Activated naive CD8-positive, alpha-beta T cell treated with anti-CD3 and anti-CD28 coated beads, Interleukin-2, amount 50 U/mL, for 16 hours (primary cell): Measurements from ENCODE around the gene ACTN4.
A peak's percentile ranks its signal among the peaks of the same experiment; 100 is the strongest.
"Not testable (repeated sequence)": the region's sequence is repeated elsewhere in the genome, so short reads cannot be mapped to it uniquely, and the experiment has no call there.

Experiments
- DNase-seq: peaks from one replicate; pipeline ENCODE4 v3.0.0-alpha.2; 2020; ENCODE audit warnings: low read depth, low spot score

ACTN4 gene

DNA sequence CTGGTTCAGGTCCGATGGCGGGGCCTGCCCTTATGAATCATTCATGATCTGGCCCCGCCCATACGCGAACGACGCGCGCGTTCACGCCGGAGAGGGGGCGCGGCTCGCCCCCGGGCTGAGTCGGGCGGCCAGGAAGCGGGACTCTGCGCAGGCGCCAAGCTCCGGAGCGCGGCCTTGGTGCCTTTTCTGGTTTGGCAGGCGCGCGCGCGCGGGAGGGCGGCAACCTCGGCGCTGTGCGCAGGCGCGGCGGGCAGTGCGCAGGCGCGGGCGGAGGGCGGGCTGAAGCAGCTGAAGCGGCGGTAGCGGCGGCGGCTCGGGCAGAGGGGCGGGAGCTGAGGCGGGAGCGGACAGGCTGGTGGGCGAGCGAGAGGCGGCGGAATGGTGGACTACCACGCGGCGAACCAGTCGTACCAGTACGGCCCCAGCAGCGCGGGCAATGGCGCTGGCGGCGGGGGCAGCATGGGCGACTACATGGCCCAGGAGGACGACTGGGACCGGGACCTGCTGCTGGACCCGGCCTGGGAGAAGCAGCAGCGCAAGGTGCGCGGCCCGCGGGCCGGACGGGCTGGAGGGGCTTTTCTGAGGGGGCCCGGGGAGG is at the start of gene ACTN4:
Gene ACTN4 (plus strand): TSS at position 282 of the 598 bp plus-strand sequence. CDS start 97 bp downstream, at position 379.
- peak; percentile 99 for DNase-seq

GRCh38 chr19:38599722-38600121 is 47.7 kb upstream of the ACTN4 start:
- DNase-seq: no peak

GRCh38 chr19:38602856-38603255 is 44.6 kb upstream of the ACTN4 start:
- not testable (repeated sequence) for DNase-seq

- DNase-seq: no peak
Observed at GRCh38 chr19:38606131-38606530, 41.3 kb upstream of the ACTN4 start.

DNA sequence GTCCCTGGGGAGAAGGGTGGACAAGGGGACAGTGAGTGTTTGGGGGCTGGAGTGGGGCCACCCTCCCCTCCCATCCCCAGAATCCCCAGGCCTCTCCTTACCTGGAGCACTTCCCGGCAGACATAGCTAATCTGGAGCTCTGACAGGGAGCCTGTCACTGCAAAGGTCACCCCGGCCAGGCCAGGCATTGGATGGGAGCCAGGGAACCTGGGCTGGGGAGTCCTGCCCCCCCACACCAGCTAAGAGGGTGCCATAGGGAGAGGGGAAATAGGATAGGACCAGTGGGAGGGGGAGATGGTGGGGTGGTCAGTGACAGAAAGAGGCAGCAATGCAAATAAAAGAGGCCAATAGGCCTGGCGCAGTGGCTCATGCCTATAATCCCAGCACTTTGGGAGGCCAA is 33.2 kb upstream of the ACTN4 start:
- DNase-seq: no peak

GRCh38 chr19:38615007-38615581 is 32.4 kb upstream of the ACTN4 start:
- no peak for DNase-seq

DNA sequence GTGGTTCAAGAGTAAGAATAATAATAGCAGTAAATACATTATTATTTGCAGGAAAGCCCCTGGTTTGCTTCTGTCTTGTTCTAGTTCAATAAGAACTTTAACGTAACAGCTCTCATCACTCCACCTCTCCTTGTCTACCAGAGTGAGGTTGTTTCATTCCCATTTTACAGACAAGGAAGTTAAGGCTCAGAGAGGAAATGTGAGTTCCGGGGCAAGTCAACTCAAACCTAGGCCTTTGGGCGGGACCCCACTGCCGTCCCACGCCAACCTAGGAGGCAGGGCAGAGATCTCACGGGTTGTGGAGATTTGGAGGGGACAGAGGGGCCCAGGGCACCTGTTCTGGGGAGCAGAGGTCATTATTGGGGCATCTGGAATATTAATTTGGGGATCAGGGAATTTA is 31.2 kb upstream of the ACTN4 start:
- no peak for DNase-seq

DNA sequence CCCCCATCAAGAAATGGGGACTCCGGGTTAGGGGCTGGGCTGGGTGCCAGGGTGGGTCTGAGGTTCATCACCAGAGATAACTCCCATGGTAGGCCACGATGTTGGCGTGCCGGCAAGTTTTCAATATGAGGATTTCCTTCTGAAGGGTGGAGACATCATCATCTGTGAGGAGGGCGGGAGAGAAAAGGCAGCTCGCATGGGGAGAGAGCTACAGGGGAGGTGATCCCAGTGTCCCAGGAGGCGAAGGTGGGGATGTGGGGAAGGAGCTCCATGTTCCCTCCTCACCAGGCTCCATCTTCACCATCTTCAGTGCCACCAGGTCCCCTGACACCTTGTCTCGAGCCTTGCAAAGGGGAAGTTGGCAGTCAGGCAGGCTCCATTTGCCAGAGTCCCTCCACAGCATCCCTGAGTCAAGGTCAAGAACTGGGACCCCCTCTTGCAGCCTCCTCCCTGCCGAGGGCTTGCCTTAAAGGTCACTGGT is 30.1 kb upstream of the ACTN4 start:
- no peak for DNase-seq

GRCh38 chr19:38617764-38618589 is 29.5 kb upstream of the ACTN4 start, which contains the start of gene MAP4K1:
Gene MAP4K1 (minus strand): TSS chr19:38617953. CDS start chr19:38617895, 58 bp downstream.
- peak; percentile 27 for DNase-seq

- DNase-seq: peak; percentile 91
Observed at GRCh38 chr19:38618590-38619360, 28.7 kb upstream of the ACTN4 start, which contains the start of gene EIF3K. Gene EIF3K (plus strand): TSS chr19:38619188. CDS start chr19:38619269, 81 bp downstream.

GRCh38 chr19:38619361-38620174 is 27.9 kb upstream of the ACTN4 start:
- no peak for DNase-seq

GRCh38 chr19:38624822-38625221 is 22.6 kb upstream of the ACTN4 start:
- no peak for DNase-seq

GRCh38 chr19:38626401-38626800 is 21.0 kb upstream of the ACTN4 start:
- DNase-seq: no peak

- DNase-seq: no peak
Observed at GRCh38 chr19:38629568-38629967, 17.9 kb upstream of the ACTN4 start.

DNA sequence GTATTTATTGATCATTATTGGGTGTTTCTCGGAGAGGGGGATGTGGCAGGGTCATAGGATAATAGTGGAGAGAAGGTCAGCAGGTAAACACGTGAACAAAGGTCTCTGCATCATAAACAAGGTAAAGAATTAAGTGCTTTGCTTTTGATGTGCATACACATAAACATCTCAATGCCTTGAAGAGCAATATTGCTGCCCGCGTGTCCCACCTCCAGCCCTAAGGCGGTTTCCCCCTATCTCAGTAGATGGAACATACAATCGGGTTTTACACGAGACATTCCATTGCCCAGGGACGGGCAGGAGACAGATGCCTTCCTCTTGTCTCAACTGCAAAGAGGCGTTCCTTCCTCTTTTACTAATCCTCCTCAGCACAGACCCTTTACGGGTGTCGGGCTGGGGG is 16.1 kb upstream of the ACTN4 start:
- not testable (repeated sequence) for DNase-seq

GRCh38 chr19:38631811-38632475 is 15.5 kb upstream of the ACTN4 start:
- not testable (repeated sequence) for DNase-seq

DNA sequence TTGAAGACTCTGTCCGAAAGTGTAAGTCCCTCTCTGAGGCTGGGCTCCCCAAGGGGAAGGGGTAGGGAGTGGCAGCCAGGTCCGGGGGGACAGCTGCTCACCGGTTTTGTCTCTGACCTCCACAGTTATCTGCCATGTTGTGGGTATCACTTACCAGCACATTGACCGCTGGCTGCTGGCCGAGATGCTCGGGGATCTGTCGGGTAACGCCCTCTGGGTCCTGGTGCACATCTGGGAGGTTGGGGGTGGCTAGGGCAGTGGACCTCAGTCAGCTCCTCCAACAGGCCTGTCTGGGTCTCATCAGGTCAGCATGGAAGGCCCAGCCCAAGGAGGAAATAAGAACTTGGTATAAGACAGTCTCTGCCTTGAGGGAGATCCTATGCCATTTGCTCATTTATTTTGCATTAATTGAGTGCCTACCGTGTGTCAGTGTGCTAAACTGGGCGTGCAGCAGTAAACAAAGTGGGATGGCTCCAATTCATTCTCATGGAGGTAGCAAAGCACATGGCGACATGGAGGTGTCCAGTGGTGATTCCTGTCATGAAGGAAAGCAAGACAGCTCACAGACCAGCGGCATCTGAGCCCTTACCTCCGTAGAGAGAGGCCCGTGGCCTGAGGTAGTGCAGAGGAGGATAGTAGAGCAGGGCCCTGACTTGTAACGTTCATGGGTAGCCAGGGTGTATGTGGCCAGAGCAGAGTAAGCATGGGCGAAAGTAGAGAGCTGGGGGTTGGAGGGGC is 14.8 kb upstream of the ACTN4 start:
- DNase-seq: no peak

GRCh38 chr19:38634757-38635482 is 12.5 kb upstream of the ACTN4 start:
- DNase-seq: peak; percentile 31
